ENCODE data around the gene COX6B1. TPM values are rescaled to one million over a fixed set of nuclear protein-coding genes. Genes with fewer than 3 reads are reported as not detected.

COX6B1 gene
- total RNA-seq, 1 donor from 2014 or later = 448 TPM

- H3K4me1 Mint-ChIP-seq (ENCODE audit: low read depth, unreplicated experiment) = peaks cover 2% of the 10 kb centered on the region
- DNase-seq = no peak
- peaks cover under 1% of the 10 kb centered on the region for H3K27me3 Mint-ChIP-seq (ENCODE audit: unreplicated experiment)
- H3K27ac Mint-ChIP-seq (ENCODE audit: unreplicated experiment) = no peak overlapping the region
- H3K36me3 Mint-ChIP-seq (ENCODE audit: unreplicated experiment) = no peaks in the 10 kb centered on the region
- no peak overlapping the region for H3K4me3 Mint-ChIP-seq (ENCODE audit: unreplicated experiment)
- peaks cover 3% of the 10 kb centered on the region for H3K9me3 Mint-ChIP-seq (ENCODE audit: unreplicated experiment)
- TF ChIP-seq, protein P1, sequence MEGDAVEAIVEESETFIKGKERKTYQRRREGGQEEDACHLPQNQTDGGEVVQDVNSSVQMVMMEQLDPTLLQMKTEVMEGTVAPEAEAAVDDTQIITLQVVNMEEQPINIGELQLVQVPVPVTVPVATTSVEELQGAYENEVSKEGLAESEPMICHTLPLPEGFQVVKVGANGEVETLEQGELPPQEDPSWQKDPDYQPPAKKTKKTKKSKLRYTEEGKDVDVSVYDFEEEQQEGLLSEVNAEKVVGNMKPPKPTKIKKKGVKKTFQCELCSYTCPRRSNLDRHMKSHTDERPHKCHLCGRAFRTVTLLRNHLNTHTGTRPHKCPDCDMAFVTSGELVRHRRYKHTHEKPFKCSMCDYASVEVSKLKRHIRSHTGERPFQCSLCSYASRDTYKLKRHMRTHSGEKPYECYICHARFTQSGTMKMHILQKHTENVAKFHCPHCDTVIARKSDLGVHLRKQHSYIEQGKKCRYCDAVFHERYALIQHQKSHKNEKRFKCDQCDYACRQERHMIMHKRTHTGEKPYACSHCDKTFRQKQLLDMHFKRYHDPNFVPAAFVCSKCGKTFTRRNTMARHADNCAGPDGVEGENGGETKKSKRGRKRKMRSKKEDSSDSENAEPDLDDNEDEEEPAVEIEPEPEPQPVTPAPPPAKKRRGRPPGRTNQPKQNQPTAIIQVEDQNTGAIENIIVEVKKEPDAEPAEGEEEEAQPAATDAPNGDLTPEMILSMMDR (IDR thresholded peaks at IDR 0.05; ENCODE audit: partially characterized antibody, unreplicated experiment) = no peak
Observed at GRCh38 chr19:35633727-35634440, 14.2 kb upstream of the COX6B1 start.

GRCh38 chr19:35636651-35637050 is 11.5 kb upstream of the COX6B1 start:
- DNase-seq = no peak
- H3K27ac Mint-ChIP-seq (ENCODE audit: unreplicated experiment) = no peak overlapping the region
- peaks cover 3% of the 10 kb centered on the region for H3K9me3 Mint-ChIP-seq (ENCODE audit: unreplicated experiment)
- no peaks in the 10 kb centered on the region for H3K36me3 Mint-ChIP-seq (ENCODE audit: unreplicated experiment)
- peaks cover 5% of the 10 kb centered on the region for H3K27me3 Mint-ChIP-seq (ENCODE audit: unreplicated experiment)
- peaks cover 7% of the 10 kb centered on the region for H3K4me1 Mint-ChIP-seq (ENCODE audit: low read depth, unreplicated experiment)
- TF ChIP-seq, protein P1 (IDR thresholded peaks at IDR 0.05; ENCODE audit: partially characterized antibody, unreplicated experiment) = no peak
- no peak overlapping the region for H3K4me3 Mint-ChIP-seq (ENCODE audit: unreplicated experiment)

GRCh38 chr19:35637165-35637564 is 11.0 kb upstream of the COX6B1 start:
- Mint-ChIP-seq H3K27ac (ENCODE audit: unreplicated experiment) (no peak overlapping the region), H3K27me3 (ENCODE audit: unreplicated experiment) (peaks cover 5% of the 10 kb centered on the region), H3K9me3 (ENCODE audit: unreplicated experiment) (peaks cover 3% of the 10 kb centered on the region), H3K36me3 (ENCODE audit: unreplicated experiment) (no peaks in the 10 kb centered on the region), H3K4me1 (ENCODE audit: low read depth, unreplicated experiment) (peaks cover 7% of the 10 kb centered on the region), H3K4me3 (ENCODE audit: unreplicated experiment) (no peak overlapping the region)
- DNase-seq = no peak
- TF ChIP-seq, protein P1 (IDR thresholded peaks at IDR 0.05; ENCODE audit: partially characterized antibody, unreplicated experiment) = no peak

- peaks cover 5% of the 10 kb centered on the region for H3K27me3 Mint-ChIP-seq (ENCODE audit: unreplicated experiment)
- peak overlapping the region; percentile 27 for H3K4me3 Mint-ChIP-seq (ENCODE audit: unreplicated experiment)
- H3K4me1 Mint-ChIP-seq (ENCODE audit: low read depth, unreplicated experiment) = peaks cover 7% of the 10 kb centered on the region
- TF ChIP-seq, protein P1 (IDR thresholded peaks at IDR 0.05; ENCODE audit: partially characterized antibody, unreplicated experiment) = no peak
- H3K9me3 Mint-ChIP-seq (ENCODE audit: unreplicated experiment) = peaks cover 3% of the 10 kb centered on the region
- DNase-seq = no peak
- H3K36me3 Mint-ChIP-seq (ENCODE audit: unreplicated experiment) = no peaks in the 10 kb centered on the region
- peak overlapping the region; percentile 11 for H3K27ac Mint-ChIP-seq (ENCODE audit: unreplicated experiment)
Observed at GRCh38 chr19:35639321-35639639, 8.8 kb upstream of the COX6B1 start.

GRCh38 chr19:35639863-35640262 is 8.3 kb upstream of the COX6B1 start:
- Mint-ChIP-seq H3K9me3 (ENCODE audit: unreplicated experiment) (peaks cover 3% of the 10 kb centered on the region), H3K4me1 (ENCODE audit: low read depth, unreplicated experiment) (peaks cover 7% of the 10 kb centered on the region)

More at GRCh38 chr19:35639863-35640262, 8.3 kb upstream of the COX6B1 start:
- H3K4me3 Mint-ChIP-seq (ENCODE audit: unreplicated experiment) = no peak overlapping the region
- DNase-seq = no peak
- H3K27ac Mint-ChIP-seq (ENCODE audit: unreplicated experiment) = peak overlapping the region; percentile 11
- peaks cover 6% of the 10 kb centered on the region for H3K27me3 Mint-ChIP-seq (ENCODE audit: unreplicated experiment)
- TF ChIP-seq, protein P1 (IDR thresholded peaks at IDR 0.05; ENCODE audit: partially characterized antibody, unreplicated experiment) = no peak
- no peaks in the 10 kb centered on the region for H3K36me3 Mint-ChIP-seq (ENCODE audit: unreplicated experiment)
